ENCODE results near the gene C1orf21.

C1orf21 gene

DNA sequence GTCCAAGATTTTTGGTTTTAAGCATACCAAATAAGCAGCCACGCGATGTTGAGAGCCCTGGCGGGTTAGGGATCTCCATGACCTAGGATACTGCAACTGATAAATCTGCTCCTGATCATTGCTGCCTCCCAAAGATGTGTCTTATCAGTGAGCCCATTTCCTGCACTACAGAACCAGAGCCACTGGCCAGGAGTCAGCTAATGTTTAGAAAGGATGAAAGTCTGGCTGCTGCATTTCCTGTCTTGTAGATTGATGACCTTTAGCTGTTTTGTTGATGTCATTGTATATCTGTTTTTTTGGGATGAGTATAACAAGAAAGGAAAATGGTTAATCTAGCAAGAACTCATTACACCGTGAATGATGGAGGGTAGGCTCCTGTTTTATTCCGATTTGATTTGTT lies 74.5 kb downstream of the C1orf21 start:
- Mint-ChIP-seq H3K9me3 (no peaks in the 10 kb centered on the region), H3K4me1 (ENCODE audit: low read depth) (no peaks in the 10 kb centered on the region), H3K36me3 (ENCODE audit: low read depth) (no peaks in the 10 kb centered on the region), H3K4me3 (no peak overlapping the region), H3K27me3 (ENCODE audit: low read depth) (peaks cover 2% of the 10 kb centered on the region), H3K27ac (no peak overlapping the region)
- no peak for DNase-seq (ENCODE audit: low spot score)

DNA sequence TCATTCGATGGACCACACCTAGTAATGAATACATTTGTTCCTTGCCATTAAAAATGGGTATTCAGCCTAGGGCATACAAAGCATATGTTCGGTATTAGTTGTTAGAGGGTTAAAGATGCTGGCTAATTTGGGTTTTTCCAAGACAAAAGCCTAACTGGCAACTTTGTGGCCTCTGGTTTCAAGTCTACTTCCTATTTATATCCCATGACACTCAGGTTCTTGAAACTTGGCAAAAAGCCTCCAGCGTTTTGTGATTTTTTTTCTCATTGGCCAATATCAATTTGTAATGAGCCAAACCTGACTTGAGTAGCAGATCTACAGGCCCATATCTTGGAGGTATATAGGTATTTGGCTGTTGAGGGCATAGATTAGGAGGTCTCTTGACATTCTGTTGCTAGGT lies 75.3 kb downstream of the C1orf21 start:
- Mint-ChIP-seq H3K4me3 (no peak overlapping the region), H3K36me3 (ENCODE audit: low read depth) (no peaks in the 10 kb centered on the region), H3K4me1 (ENCODE audit: low read depth) (no peaks in the 10 kb centered on the region), H3K27ac (no peak overlapping the region), H3K27me3 (ENCODE audit: low read depth) (peaks cover 2% of the 10 kb centered on the region), H3K9me3 (no peaks in the 10 kb centered on the region)
- DNase-seq (ENCODE audit: low spot score): no peak

DNA sequence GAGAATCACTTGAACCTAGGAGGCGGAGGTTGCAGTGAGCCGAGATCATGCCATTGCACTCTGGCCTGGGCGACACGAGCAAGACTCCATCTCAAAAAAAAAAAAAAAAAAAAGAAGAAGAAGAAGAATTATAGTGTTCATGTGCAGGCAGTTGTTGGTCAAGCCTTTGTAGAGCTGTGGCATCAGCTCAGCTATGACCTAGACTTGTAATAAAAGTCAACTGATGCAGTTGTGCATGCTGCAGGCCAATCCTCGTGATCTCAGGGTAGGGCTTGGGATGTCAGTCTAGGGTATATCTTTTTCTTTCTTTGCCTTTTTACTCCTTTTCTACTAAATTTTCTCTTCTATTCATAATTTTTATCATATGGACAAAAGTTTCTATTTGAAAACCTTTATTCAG lies 76.2 kb downstream of the C1orf21 start:
- Mint-ChIP-seq H3K4me3 (no peak overlapping the region), H3K27me3 (ENCODE audit: low read depth) (peaks cover 2% of the 10 kb centered on the region), H3K9me3 (no peaks in the 10 kb centered on the region), H3K36me3 (ENCODE audit: low read depth) (no peaks in the 10 kb centered on the region), H3K27ac (no peak overlapping the region), H3K4me1 (ENCODE audit: low read depth) (no peaks in the 10 kb centered on the region)
- DNase-seq (ENCODE audit: low spot score): no peak

DNA sequence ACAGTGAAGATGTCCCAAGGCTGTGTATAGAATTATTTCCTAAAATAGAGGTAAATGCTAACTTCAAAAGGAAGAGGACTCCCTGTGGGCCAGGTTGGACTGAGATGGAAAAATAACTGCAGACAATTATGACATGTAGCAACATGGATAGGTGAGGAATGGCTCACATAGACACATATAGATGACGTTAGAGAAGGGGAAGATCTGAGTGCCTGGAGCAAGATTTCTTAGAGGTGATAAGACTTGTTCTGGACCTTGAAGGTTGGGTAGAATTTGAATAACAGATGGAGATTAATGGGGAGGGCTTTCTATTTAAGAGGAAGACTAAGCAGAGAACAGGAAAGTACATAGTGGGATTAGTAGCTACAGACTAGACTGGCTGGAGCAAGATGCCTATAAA lies 76.9 kb downstream of the C1orf21 start:
- no peak for DNase-seq (ENCODE audit: low spot score)
- H3K36me3 Mint-ChIP-seq (ENCODE audit: low read depth): no peaks in the 10 kb centered on the region
- H3K9me3 Mint-ChIP-seq: no peaks in the 10 kb centered on the region
- no peaks in the 10 kb centered on the region for H3K4me1 Mint-ChIP-seq (ENCODE audit: low read depth)
- peaks cover 2% of the 10 kb centered on the region for H3K27me3 Mint-ChIP-seq (ENCODE audit: low read depth)
- no peak overlapping the region for H3K4me3 Mint-ChIP-seq
- H3K27ac Mint-ChIP-seq: no peak overlapping the region

DNA sequence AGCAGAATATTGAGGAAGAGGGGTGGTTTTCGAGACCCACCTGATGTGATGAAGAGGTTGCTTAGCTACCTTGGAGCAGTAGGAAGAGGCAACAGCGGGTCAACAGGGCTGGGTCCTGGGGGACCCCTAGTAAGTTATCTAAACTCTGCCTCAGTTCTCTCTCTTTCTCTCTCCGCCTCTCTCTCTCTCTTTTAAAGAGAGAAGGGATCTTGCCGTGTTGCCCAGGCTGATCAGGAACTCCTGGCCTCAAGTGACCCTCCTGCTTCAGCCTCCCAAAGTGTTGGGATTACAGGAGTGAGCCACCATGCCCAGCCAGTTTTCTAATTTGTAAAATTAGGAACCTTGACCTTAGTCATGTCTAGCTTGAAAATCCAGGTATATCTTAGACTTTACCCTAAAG lies 77.9 kb downstream of the C1orf21 start:
- no peak for DNase-seq (ENCODE audit: low spot score)
- peaks cover 3% of the 10 kb centered on the region for H3K27me3 Mint-ChIP-seq (ENCODE audit: low read depth)
- H3K36me3 Mint-ChIP-seq (ENCODE audit: low read depth): no peaks in the 10 kb centered on the region
- H3K4me1 Mint-ChIP-seq (ENCODE audit: low read depth): no peaks in the 10 kb centered on the region
- no peak overlapping the region for H3K27ac Mint-ChIP-seq
- H3K9me3 Mint-ChIP-seq: no peaks in the 10 kb centered on the region
- H3K4me3 Mint-ChIP-seq: no peak overlapping the region

DNA sequence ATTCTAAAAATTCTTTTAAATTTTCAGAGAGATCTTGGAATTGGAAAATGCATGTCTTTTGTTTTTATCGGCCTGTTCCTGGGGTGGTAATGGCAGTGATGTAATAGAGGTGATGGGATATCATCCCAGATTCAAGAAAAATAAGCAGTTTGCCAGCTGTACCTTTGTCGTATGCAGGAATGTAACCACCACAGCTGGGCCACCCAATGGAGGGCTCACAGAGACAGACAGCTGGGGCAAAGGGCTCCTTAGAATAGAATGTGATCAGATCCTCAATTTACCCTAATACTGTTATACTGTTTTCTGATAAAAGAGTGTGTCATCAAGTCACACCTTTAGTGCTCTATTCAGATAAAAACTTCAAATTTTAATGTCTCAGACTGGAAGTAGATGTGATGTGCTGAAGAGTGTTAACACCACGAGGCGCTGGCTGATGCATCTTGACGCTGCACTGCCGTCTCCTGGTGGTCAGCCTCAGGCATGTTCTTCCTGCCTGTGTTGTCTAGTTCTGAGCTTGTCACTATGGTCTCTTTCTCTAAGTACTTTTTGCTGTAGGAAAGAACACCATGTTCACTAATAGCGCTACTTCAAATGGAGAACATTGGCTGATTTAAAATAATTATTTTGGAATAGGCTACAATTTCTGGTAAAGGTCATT lies 78.8 kb downstream of the C1orf21 start:
- Mint-ChIP-seq H3K27me3 (ENCODE audit: low read depth) (peaks cover 3% of the 10 kb centered on the region), H3K9me3 (no peaks in the 10 kb centered on the region), H3K27ac (no peak overlapping the region), H3K4me3 (no peak overlapping the region), H3K4me1 (ENCODE audit: low read depth) (no peaks in the 10 kb centered on the region), H3K36me3 (ENCODE audit: low read depth) (no peaks in the 10 kb centered on the region)
- no peak for DNase-seq (ENCODE audit: low spot score)

DNA sequence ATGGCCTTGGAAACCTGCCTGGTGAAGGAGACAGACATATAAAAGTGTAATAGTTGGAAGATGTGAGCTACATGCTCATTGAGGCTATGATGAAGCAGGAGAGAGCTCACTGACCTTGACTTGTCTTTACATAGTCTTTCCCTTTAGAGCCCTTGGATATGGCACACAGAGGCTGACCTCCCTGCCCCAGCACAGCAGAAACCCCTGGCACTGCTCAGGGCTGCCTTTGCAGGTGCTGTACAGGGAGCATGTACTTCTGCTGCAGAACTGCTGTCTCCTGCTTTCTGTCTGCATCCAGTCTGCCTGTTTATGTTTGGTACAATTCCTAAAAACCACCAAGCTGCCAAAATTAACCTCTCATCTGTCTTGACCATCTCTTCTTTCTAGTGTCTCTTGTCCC lies 80.5 kb downstream of the C1orf21 start:
- Mint-ChIP-seq H3K36me3 (ENCODE audit: low read depth) (no peaks in the 10 kb centered on the region), H3K27me3 (ENCODE audit: low read depth) (peaks cover 3% of the 10 kb centered on the region), H3K27ac (no peak overlapping the region), H3K4me1 (ENCODE audit: low read depth) (no peaks in the 10 kb centered on the region), H3K4me3 (no peak overlapping the region), H3K9me3 (no peaks in the 10 kb centered on the region)
- DNase-seq (ENCODE audit: low spot score): no peak

DNA sequence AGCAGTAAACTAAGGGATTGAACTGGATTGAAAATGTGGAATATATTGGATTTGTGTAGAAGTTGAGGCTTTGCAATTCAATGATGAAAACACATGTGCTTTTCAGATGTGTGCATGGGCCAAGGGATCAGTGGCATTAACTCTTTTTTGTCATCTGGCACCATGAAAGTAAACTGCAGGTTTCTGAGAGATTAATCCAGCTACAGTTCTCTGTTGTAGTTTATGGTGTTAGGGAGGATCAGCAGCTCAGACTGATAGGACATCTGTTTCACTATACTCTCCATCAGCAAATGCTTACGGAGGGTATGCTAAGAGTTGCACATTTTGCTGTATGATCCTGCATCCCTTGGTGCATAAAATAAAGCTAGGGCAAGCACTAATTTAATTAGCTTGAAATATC lies 82.6 kb downstream of the C1orf21 start:
- no peaks in the 10 kb centered on the region for H3K9me3 Mint-ChIP-seq
- H3K27ac Mint-ChIP-seq: no peak overlapping the region

DNA sequence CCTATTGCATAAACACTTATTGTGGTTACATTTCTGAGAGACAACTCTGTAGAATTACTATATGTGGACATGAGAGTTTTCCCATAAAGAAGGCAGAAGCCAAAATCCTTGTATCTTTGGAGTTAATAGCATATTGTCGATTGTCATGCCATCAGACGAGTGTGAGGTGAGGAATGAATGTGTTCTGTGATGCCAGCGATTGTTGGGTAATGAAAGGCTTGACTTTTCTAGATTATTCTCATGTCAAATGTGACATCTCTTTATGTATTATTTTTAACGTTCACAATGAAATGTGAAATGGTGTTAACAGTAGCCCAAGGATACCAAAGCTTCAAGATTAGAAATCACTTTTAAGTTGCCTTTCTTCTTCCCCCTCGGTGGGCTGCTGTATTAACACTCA lies 84.9 kb downstream of the C1orf21 start:
- Mint-ChIP-seq H3K4me3 (no peak overlapping the region), H3K27me3 (ENCODE audit: low read depth) (peaks cover 4% of the 10 kb centered on the region), H3K36me3 (ENCODE audit: low read depth) (no peaks in the 10 kb centered on the region), H3K9me3 (no peaks in the 10 kb centered on the region), H3K4me1 (ENCODE audit: low read depth) (no peaks in the 10 kb centered on the region), H3K27ac (no peak overlapping the region)
- no peak for DNase-seq (ENCODE audit: low spot score)

More for the DNA sequence above, 82.6 kb downstream of the C1orf21 start:
- Mint-ChIP-seq H3K27me3 (ENCODE audit: low read depth) (peaks cover 3% of the 10 kb centered on the region), H3K4me1 (ENCODE audit: low read depth) (no peaks in the 10 kb centered on the region), H3K4me3 (no peak overlapping the region), H3K36me3 (ENCODE audit: low read depth) (no peaks in the 10 kb centered on the region)
- no peak for DNase-seq (ENCODE audit: low spot score)

DNA sequence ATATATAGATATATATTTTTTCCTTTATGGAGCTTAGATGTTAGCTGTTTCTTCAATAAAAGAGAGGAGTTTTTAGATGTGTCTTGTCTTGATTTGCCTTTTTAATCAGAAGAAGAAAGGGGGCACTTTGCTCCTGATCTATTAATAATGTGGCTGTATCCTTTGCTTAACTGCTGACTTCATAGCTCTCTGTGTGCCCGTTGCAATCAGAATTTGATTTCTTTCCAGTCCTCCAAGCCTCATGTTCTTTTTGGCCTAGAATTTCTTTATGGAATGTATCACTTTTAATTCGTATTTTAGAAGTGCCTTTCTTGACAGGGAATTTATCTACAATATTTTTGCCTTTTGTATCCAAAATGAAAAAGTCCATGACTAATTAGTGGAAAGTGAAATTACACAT lies 85.3 kb downstream of the C1orf21 start:
- no peaks in the 10 kb centered on the region for H3K36me3 Mint-ChIP-seq (ENCODE audit: low read depth)
- peaks cover 4% of the 10 kb centered on the region for H3K27me3 Mint-ChIP-seq (ENCODE audit: low read depth)
- no peak overlapping the region for H3K27ac Mint-ChIP-seq

DNA sequence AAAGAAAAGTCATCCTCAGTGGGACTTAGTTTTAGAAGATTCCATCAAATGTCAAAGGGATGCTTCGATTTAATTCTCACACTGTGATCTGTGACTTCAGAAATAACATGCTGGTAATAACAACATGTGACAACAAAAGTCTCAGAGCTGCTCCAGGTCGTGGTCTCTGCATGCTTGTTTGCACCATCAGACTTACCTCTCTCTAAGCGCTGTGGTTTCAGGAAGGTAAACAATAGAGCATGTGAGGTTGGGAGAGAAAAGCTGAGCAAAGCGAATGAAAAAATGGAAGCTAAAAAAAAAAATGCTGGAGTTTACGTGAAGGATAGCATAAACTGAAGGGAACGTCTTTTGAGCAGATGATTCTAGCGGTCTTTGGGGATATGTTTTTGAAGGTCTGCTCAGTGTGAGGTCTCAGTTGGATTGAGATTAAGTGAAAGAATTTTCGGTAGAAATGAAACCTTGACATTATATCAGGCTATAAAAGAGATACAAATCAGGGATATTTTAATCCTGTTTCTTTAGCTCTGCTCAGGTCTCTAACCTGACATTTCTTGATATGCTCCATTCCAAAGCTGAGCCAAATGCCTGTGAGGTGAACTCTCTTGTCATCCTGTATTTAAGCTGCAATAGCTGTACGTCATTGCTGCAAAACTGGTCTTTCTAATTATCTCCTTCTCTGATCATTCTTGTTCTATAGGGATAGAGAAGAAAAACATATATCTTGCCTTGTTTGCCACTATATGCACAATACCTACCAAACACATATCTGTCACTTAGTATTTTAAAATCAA lies 86.5 kb downstream of the C1orf21 start:
- Mint-ChIP-seq H3K27ac (no peak overlapping the region), H3K9me3 (no peaks in the 10 kb centered on the region), H3K36me3 (ENCODE audit: low read depth) (no peaks in the 10 kb centered on the region), H3K4me1 (ENCODE audit: low read depth) (no peaks in the 10 kb centered on the region), H3K4me3 (no peak overlapping the region), H3K27me3 (ENCODE audit: low read depth) (peaks cover 4% of the 10 kb centered on the region)
- no peak for DNase-seq (ENCODE audit: low spot score)

More for the DNA sequence above, 85.3 kb downstream of the C1orf21 start:
- no peak overlapping the region for H3K4me3 Mint-ChIP-seq
- no peaks in the 10 kb centered on the region for H3K4me1 Mint-ChIP-seq (ENCODE audit: low read depth)
- DNase-seq (ENCODE audit: low spot score): no peak
- no peaks in the 10 kb centered on the region for H3K9me3 Mint-ChIP-seq

DNA sequence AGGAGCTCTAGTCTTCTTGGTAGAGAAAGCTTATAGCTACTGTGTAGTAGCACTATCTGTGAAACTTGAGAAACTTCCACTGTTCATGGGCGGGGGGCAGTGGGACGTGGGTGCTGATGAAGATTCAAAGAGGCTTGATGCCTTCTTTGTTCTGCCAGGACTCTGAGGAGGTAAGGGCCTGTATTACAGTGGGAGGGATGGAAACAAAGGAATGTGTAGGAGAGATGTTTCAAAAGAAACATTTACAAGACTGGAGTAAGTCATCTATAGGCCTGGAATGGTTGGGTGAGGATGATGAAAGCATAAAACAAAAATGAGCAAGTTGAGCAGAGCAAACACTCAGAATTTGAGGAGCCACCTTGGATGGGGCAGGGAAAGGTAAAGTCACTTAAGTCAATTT lies 89.4 kb downstream of the C1orf21 start:
- no peak for DNase-seq (ENCODE audit: low spot score)
- Mint-ChIP-seq H3K36me3 (ENCODE audit: low read depth) (no peaks in the 10 kb centered on the region), H3K27ac (no peak overlapping the region), H3K27me3 (ENCODE audit: low read depth) (peaks cover 3% of the 10 kb centered on the region), H3K4me3 (no peak overlapping the region), H3K4me1 (ENCODE audit: low read depth) (no peaks in the 10 kb centered on the region), H3K9me3 (no peaks in the 10 kb centered on the region)

DNA sequence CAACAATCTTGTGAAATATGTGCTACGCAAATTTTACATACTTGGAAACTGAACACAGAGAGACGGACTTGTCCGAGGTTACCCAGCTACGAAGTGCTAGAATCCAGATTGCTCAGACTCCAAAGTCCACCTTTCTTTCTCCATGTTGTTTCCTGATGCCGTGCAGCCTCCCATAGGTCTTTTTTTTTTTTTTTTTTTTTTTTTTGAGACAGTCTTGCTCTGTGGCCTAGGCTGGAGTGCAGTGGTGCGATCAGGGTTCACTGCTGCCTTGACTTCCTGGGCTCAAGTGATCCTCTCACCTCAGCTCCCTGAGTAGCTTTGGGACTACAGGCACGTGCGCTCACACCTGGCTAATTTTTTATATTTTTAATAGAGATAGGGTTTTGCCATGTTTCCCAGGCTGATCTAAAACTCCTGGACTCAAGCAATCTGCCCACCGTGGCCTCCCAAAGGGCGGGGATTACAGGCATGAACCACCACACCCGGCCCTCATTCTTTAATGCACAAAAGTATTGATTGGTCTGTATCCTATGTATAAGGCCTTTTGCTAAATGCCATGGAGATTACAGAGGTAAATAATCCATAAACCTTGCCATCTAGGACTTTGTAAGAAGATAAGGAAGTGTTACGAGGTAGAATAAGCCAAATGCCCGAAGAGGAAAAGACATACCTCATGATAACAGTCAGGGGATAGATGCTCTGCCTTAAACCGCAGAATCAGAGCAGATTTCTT lies 92.8 kb downstream of the C1orf21 start:
- Mint-ChIP-seq H3K4me3 (no peak overlapping the region), H3K27ac (no peak overlapping the region), H3K4me1 (ENCODE audit: low read depth) (no peaks in the 10 kb centered on the region), H3K36me3 (ENCODE audit: low read depth) (no peaks in the 10 kb centered on the region), H3K9me3 (no peaks in the 10 kb centered on the region), H3K27me3 (ENCODE audit: low read depth) (peaks cover 3% of the 10 kb centered on the region)
- DNase-seq (ENCODE audit: low spot score): no peak

DNA sequence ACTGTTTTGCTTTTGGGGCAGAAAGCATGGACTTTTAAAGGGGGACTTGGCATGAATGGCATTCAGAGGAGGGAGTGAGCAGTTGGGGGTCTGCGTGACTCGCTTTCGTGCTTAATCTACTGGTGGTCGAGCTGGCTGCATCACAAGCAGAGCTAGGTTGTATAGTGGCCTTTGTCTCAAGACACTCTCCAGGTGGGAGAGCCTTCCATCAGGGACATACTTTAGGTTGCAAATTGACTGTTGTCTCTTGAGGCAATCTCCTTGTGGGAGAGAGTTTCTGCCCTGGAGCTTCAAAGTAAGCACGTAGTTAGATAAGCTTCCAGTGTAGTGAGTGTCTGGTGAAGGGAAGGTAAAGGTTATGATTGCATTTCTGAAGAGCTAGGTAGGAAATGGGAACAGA lies 93.9 kb downstream of the C1orf21 start:
- H3K9me3 Mint-ChIP-seq: no peaks in the 10 kb centered on the region
- H3K4me3 Mint-ChIP-seq: no peak overlapping the region
- H3K36me3 Mint-ChIP-seq (ENCODE audit: low read depth): no peaks in the 10 kb centered on the region
- DNase-seq (ENCODE audit: low spot score): no peak
- H3K4me1 Mint-ChIP-seq (ENCODE audit: low read depth): no peaks in the 10 kb centered on the region
- H3K27me3 Mint-ChIP-seq (ENCODE audit: low read depth): no peaks in the 10 kb centered on the region
- H3K27ac Mint-ChIP-seq: no peak overlapping the region

All from T-helper 2 cell treated with Interferon-gamma antibody and Interleukin-4, amounts not matched to agents 5 μg/mL and 100 μg/mL, for 36 hours (primary cell).